Measurements from ENCODE around the gene MTCL3.

Gene MTCL3

DNA sequence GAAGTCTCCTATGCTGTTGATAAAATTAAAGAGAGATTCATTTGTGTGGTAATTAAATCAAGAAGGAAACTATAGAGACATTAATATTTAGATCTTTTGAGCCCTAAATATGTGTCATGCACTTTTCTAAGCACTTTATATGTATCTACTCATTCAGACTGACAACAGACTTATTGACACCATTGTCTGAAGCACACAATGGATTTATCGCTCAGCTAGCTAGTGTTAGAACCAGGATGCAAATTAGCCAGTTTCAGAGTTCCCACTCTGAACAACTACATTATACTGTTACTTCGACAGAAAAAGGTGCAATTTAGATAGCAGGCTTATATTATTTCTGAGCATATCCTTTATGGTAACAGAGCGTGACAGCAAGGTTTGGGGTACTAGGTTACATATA, 32.2 kb downstream of the MTCL3 start:
- DNase-seq = no peak
- Histone ChIP-seq H3K36me3 (no peaks in the 10 kb centered on the region), H3K4me3 (no peak overlapping the region), H3K27ac (no peak overlapping the region), H3K9me3 (no peaks in the 10 kb centered on the region), H3K4me1 (no peaks in the 10 kb centered on the region), H3K27me3 (no peaks in the 10 kb centered on the region)
- TF ChIP-seq, protein P1, sequence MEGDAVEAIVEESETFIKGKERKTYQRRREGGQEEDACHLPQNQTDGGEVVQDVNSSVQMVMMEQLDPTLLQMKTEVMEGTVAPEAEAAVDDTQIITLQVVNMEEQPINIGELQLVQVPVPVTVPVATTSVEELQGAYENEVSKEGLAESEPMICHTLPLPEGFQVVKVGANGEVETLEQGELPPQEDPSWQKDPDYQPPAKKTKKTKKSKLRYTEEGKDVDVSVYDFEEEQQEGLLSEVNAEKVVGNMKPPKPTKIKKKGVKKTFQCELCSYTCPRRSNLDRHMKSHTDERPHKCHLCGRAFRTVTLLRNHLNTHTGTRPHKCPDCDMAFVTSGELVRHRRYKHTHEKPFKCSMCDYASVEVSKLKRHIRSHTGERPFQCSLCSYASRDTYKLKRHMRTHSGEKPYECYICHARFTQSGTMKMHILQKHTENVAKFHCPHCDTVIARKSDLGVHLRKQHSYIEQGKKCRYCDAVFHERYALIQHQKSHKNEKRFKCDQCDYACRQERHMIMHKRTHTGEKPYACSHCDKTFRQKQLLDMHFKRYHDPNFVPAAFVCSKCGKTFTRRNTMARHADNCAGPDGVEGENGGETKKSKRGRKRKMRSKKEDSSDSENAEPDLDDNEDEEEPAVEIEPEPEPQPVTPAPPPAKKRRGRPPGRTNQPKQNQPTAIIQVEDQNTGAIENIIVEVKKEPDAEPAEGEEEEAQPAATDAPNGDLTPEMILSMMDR (IDR thresholded peaks at IDR 0.05) = no peak
- intact Hi-C loops (cut with DNase I; ENCODE audit: low total_unique reads) = no loop called here

DNA sequence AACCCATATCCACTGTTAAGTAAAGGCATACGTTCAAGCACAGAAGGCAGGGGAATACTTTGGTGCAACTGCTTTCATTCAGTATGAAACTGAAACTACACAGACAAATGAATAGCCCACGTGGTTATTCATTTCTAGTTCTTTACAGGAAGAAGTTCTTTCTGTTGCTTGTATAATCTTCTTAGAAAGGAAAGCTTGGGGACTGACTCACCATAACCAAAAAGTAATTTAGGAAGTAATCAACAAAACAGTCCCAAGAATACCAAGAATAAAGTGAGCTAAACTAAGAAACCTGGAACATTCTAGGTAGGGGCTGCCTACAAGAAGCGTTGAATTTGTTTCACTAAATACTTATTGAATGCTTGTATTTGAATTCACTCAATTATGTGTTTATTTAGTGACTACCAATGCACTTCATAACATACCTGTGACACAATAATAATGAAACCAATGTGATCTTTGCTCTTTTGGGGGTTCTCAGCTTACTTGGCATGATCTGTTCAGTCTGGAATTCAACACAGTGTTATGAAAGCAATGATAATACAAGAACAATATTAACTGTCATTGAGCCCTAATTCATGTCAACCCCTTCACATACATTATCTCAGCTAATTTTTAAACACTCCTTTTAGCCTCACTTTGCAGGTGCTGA, 34.8 kb downstream of the MTCL3 start:
- Histone ChIP-seq H3K9me3 (no peaks in the 10 kb centered on the region), H3K4me3 (no peak overlapping the region), H3K27ac (no peak overlapping the region), H3K36me3 (no peaks in the 10 kb centered on the region), H3K4me1 (no peaks in the 10 kb centered on the region), H3K27me3 (no peaks in the 10 kb centered on the region)
- no peak for DNase-seq
- TF ChIP-seq, protein P1 (IDR thresholded peaks at IDR 0.05) = no peak
- intact Hi-C loops (cut with DNase I; ENCODE audit: low total_unique reads) = no loop called here

DNA sequence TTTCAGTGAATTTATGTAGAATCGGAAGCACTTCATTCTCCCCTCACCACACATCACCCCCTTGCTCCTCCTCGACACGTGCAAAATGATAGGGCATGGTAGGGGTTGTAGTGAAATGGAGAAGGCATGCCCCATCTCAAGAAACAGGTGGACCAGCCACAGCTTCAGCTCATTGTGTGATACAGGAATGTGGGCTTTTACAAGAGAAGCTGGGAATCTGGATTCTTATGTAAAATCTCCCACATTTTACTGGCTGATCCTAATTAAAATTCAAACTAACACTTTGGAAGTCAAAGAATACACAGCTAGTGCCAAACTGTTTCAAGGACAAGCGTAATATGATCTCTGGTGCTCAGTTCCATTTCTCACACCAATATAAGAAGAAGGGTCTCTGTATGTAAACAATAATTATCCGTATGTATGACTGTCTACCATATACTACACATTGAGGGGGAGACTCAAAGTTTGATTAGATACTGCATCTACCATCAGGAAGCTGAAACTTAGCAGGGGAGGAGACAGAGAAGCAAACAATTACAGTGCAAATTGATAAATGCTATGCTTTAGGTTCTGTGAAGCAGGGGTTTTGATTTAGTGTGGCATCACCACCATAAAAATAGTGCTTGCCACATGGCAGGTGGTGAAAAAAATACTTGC, 35.6 kb downstream of the MTCL3 start:
- TF ChIP-seq, protein P1 (IDR thresholded peaks at IDR 0.05) = no peak
- Histone ChIP-seq H3K36me3 (no peaks in the 10 kb centered on the region), H3K4me1 (no peaks in the 10 kb centered on the region), H3K9me3 (no peaks in the 10 kb centered on the region), H3K27me3 (no peaks in the 10 kb centered on the region), H3K4me3 (no peak overlapping the region), H3K27ac (no peak overlapping the region)
- DNase-seq = no peak
- intact Hi-C loops (cut with DNase I; ENCODE audit: low total_unique reads) = no loop called here

DNA sequence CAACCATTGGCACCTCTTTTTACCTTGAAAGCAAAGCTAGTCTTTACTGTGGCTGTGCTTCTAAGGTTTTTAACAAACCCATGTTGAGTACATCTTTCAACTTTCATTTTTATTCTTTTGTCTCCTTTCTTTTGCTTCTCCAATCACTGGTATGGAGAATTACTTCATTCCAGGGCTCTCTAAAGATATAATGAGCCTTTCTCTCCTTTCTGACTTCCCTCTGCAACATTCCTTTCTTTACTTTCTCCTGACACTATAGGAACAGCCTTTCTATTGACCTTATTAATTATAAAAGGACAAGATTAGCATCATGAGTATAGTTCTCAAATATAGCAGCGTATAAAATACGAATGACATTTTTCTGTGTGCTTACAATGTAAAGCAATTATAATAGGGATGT, 36.8 kb downstream of the MTCL3 start:
- H3K4me1 ChIP-seq = no peaks in the 10 kb centered on the region
- no peak overlapping the region for H3K4me3 ChIP-seq
- intact Hi-C loops (cut with DNase I; ENCODE audit: low total_unique reads) = no loop called here
- H3K27me3 ChIP-seq = no peaks in the 10 kb centered on the region
- no peaks in the 10 kb centered on the region for H3K9me3 ChIP-seq
- TF ChIP-seq, protein P1 (IDR thresholded peaks at IDR 0.05) = no peak
- no peak overlapping the region for H3K27ac ChIP-seq
- DNase-seq = no peak
- H3K36me3 ChIP-seq = no peaks in the 10 kb centered on the region

DNA sequence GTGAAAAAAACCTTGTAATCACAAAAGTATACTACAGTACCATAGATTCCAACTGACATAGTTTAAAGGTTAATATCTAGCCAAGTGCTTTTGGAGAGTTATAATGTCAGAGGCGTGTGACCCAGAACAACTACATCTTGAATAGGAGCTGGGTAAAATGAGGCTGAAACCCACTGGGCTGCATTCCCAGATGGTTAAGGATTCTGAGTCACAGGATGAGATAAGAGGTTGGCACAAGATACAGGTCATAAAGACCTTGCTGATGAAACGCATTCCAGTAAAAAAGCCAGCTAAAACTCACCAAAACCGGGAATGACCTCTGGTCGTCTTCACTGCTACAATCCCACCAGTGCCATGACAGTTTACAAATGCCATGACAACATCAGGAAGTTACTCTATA, 37.5 kb downstream of the MTCL3 start:
- Histone ChIP-seq H3K4me1 (no peaks in the 10 kb centered on the region), H3K9me3 (no peaks in the 10 kb centered on the region), H3K36me3 (no peaks in the 10 kb centered on the region), H3K4me3 (no peak overlapping the region), H3K27me3 (no peaks in the 10 kb centered on the region), H3K27ac (no peak overlapping the region)
- intact Hi-C loops (cut with DNase I; ENCODE audit: low total_unique reads) = no loop called here
- TF ChIP-seq, protein P1 (IDR thresholded peaks at IDR 0.05) = no peak
- no peak for DNase-seq
